ENCODE results near the gene FLNB. TPM values are rescaled to one million over a fixed set of nuclear protein-coding genes. Genes with fewer than 3 reads are reported as not detected.

The FLNB gene
- total RNA-seq, 1 experiment from 2014 or later = 47.2 TPM

GRCh38 chr3:58074116-58074715 lies 66.0 kb downstream of the FLNB start:
- no peak for DNase-seq (ENCODE audit: low spot score)

GRCh38 chr3:58074997-58075396 lies 66.8 kb downstream of the FLNB start:
- no peak for DNase-seq (ENCODE audit: low spot score)

GRCh38 chr3:58077596-58078285 lies 69.5 kb downstream of the FLNB start:
- DNase-seq (ENCODE audit: low spot score) = no peak

DNA sequence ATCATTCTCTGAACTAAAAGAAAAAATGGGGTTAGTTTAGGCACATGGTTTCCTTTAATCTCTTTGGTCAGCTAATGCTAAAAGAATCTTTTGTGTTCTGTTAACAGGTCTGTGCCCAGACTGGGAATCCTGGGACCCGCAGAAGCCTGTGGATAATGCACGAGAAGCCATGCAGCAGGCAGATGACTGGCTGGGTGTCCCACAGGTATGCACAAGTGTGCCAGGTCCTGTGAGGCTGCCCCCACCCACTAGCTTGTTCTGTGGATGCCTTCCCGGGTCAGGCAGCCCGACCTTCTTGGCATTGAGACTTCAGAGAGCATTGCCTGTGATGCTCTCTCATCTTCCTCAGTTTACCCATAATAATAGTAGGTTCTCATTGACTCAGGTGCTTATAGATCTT lies 70.4 kb downstream of the FLNB start:
- DNase-seq (ENCODE audit: low spot score) = no peak

- DNase-seq (ENCODE audit: low spot score) = no peak
These were observed 71.6 kb downstream of the FLNB start for GRCh38 chr3:58079773-58080172.

DNA sequence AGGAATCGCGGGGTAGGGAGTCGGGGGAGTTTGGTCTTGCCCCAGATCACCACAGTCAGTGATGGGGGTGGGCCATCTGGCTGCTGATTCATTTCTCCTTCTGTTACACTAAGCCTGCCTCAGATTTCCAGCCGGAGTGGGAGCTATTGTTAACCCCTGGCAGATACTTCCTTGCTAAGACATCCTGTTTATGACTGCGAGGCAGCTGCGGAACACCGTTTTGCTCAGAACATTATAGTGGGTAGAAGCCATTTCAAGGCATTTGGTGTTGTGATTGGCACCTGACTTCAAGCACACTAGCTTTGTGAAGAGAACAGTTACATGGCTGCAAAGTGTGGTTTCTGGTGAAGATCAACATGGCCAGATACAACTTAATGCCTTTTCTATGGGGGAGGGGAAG lies 73.8 kb downstream of the FLNB start:
- no peak for DNase-seq (ENCODE audit: low spot score)

DNA sequence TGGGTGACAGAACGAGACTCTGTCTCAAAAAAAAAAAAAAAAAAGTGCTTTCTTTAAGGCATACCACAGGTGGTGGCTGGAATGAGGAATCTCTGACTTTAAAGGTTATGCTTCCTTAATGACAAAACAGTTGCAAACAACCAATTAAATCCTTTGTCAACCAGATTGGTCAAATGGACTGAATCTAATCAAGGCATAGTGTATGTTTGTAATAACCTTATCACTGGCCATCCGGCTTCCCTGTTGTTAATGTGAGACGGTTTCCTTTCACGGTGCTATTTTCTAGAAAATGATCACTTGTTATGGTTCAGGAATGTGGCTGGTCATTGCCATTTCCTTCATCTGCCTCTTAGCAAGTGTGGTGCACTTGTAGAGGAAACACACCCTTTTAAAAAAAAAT lies 75.9 kb downstream of the FLNB start:
- no peak for DNase-seq (ENCODE audit: low spot score)

DNA sequence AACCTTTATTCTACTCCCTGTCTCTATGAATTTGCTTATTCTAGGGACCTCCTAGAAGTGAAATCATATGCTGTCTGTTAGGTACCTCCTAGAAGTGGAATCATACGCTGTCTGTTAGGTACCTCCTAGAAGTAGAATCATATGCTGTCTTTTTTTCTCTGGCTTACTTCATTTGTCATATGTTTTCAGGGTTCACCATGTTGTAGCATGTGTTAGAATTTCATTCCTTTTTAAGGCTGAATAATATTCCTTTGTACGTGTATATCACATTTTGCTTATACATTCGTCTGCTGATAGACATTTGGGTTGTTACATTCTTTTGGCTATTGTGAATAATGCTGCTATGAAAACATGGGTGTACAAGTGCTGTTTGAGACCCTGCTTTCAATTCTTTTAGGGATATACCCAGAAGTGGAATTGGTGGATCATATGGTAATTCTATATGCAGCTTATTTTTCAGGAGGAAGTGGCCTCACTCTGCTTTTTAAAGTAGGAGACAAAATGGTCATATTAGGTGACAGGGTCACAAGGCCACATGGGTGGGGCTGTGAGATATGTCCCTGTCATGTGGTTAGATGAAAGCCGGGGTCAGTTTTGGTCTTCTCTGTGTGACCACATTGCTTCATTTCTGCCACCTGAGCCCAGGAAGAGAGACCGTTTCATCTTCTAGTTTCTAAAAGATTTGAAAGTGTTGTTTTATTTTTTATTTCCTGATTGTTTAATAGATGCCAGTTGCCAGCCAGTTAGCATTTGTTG lies 76.7 kb downstream of the FLNB start:
- DNase-seq (ENCODE audit: low spot score) = no peak

DNA sequence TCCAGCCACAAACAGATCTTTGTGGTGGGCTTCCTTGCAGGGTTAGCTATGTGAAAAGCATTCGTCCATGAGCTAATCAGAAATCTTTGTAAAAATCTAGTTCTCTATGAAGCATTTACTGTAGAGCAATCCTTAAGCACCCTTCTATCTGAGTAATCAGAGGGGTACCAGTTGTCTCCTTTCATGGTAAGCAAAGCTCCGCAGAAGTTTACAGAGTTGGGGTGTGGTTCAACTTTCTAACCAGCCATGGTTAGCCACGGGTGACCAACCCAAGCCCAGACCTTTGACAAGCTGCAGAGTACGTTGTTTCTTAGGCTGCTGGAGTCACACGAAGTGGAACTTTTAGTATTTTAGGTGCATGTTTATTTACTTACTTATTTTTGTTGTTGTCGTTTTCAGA lies 77.4 kb downstream of the FLNB start:
- no peak for DNase-seq (ENCODE audit: low spot score)

- DNase-seq (ENCODE audit: low spot score) = no peak
These were observed 80.3 kb downstream of the FLNB start for GRCh38 chr3:58088501-58088900.

GRCh38 chr3:58090351-58090750 lies 82.1 kb downstream of the FLNB start:
- no peak for DNase-seq (ENCODE audit: low spot score)

DNA sequence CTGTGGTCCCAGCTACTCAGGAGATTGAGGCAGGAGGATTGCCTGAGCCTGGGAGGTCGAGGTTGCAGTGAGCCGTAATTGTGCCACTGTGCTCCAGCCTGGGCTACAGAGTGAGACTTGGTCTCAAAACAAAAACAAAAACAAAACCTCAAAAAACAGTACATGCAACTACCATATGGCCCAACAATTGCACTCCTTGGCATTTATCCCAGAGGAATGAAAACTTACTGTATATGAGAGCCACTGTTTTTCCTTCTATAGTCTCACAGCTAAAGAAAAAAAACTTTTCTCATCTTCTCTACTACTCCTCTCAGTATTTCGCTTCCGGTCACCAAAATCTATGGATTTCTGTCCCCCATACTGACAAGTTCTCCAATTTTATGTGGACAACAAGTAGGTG lies 84.3 kb downstream of the FLNB start:
- no peak for DNase-seq (ENCODE audit: low spot score)

GRCh38 chr3:58093574-58094195 lies 85.5 kb downstream of the FLNB start:
- no peak for DNase-seq (ENCODE audit: low spot score)

DNA sequence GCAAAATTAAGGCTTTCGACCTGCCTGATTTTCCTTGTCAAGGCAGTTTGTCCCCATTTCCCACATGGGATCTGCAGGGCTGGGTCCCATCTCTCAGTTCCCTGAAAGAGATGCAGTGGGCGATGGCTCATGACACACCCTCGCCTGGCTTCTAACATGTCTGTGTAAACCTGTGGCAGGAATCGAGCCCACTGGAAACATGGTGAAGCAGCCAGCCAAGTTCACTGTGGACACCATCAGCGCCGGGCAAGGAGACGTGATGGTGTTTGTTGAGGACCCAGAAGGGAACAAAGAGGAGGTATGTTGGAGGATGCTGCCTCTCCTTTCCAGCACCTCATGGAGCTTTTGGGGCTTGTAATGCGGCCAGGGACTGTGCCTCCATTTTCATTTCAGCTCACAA lies 86.4 kb downstream of the FLNB start:
- DNase-seq (ENCODE audit: low spot score) = no peak

DNA sequence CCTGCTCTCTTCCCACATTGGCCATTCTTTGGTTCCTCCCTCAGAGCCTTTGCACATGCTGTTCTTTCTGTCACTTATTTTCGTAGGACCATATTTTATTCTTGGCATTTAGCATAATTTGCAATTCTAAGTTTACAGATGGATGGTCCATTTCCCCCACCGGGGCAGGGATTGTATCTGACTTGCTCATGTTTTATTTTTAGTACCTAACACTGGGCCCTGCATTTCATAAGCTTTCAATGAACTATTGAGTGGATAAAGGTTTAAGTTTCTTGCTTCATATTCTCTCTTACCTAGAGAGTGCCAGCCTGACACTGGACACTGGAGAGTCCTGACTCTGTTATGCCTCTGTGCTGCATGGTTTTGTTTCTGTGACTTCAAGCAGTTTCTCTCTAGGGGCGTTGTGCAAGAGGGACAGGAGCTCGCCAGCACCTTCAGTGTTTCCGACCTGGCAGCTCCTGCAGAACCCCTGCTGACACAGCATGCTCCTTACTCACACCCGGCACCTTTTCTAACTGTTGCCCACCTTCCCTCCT lies 87.4 kb downstream of the FLNB start:
- DNase-seq (ENCODE audit: low spot score) = no peak

DNA sequence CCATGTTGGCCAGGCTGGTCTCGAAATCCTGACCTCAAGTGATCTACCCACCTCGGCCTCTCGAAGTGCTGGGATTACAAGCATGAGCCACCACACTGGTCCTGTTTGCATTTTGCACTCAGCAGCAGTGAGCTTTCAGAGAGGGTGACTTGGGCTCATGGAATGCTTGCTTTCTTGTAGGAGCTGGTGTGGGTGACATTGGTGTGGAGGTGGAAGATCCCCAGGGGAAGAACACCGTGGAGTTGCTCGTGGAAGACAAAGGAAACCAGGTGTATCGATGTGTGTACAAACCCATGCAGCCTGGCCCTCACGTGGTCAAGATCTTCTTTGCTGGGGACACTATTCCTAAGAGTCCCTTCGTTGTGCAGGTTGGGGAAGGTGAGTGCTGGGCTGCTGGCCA lies 90.3 kb downstream of the FLNB start:
- no peak for DNase-seq (ENCODE audit: low spot score)

- no peak for DNase-seq (ENCODE audit: low spot score)
These were observed 91.6 kb downstream of the FLNB start for GRCh38 chr3:58099865-58100264.

- DNase-seq (ENCODE audit: low spot score) = no peak
These were observed 93.5 kb downstream of the FLNB start for GRCh38 chr3:58101499-58102389.

GRCh38 chr3:58102390-58102750 lies 94.1 kb downstream of the FLNB start:
- no peak for DNase-seq (ENCODE audit: low spot score)

DNA sequence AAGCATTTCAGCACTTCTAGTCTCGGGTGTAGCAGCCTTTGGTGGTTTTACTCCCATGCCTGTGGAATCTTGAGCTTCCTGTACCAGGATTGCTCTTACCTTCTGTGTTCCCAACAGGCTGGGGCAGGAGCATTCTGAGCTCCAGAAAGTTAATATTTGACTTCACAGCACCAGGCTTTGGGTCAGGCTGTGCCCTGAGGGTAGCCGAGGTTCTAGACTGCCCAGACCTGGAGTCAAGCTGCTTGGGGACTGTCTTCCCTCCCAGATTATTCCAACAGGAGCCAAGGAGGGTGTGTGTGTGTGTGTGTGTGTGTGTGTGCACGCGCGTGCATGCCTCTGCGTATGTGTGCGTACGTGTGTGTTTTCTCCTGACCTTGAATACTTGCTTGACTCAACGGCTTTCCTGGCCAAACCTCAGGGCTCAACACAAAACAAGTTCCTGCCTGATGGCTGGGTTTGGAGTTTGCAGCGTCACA lies 94.8 kb downstream of the FLNB start:
- no peak for DNase-seq (ENCODE audit: low spot score)

DNA sequence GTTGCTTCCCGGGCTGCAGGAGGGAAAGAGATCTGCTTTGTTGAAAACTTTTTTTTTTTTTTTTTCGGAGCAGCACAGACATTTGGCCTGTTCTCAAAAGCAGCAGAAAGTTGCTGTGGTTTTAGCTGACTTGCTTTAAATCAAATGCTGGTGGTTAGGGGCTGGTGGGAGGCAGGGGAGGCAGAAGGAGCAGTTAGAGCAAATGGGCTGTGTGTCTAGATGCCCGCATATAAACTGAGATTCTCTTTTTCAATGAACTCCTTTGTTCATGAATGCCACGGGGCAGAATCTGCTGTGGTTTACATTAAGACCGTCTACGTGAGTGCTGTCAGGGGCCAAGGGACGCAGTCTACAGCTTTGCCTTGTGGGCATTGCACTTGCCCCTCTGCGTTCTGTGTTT lies 95.9 kb downstream of the FLNB start:
- no peak for DNase-seq (ENCODE audit: low spot score)
